Naive thymus-derived CD8-positive, alpha-beta T cell (primary cell): Measurements from ENCODE around the gene WDR88. TPM values are rescaled to one million over a fixed set of nuclear protein-coding genes. Genes with fewer than 3 reads are reported as not detected.

Source experiments
- ATAC-seq, 2 donors: fragments of 150-1000 bp; cut with Tn5 transposase in 1 of 2; sonication (Bioruptor Pico), chemical (Tn5 transposase) in 1 of 2; 1 replicate in 1 of 2; 2 replicates in 1 of 2; pipeline ENCODE4 v1.10.0; 2021; ENCODE audit warnings: mild to moderate bottlenecking in 2 of 2, moderate library complexity in 2 of 2
- POLR2A ChIA-PET: fragments of 350-600 bp; sonication (Branson Sonifier 250); formaldehyde crosslinking; loops from one replicate; lab custom pipeline; 2021; ENCODE audit warnings: antibody characterized with exemption; lab: Charles Lee
- DNase-seq, 10 donors: peaks; one replicate each; pipeline versions ENCODE4 v3.0.0 to v3.0.0-alpha.2; 2020 to 2022
- H3K27ac Mint-ChIP-seq, 10 donors: one replicate each; pipeline ENCODE4 v1.8.0; 2020 to 2022; ENCODE audit warnings: mild to moderate bottlenecking in 10 of 10, mixed read lengths in 10 of 10, moderate library complexity in 4 of 10, inconsistent platforms in 1 of 10
- H3K27me3 Mint-ChIP-seq, 5 donors: one replicate each; pipeline ENCODE4 v1.8.0; 2021 to 2022; ENCODE audit warnings: mixed read lengths in 5 of 5
- H3K36me3 Mint-ChIP-seq, 3 donors: one replicate each; pipeline ENCODE4 v1.8.0; 2020 to 2022; ENCODE audit warnings: mixed read lengths in 3 of 3, mild to moderate bottlenecking in 2 of 3, inconsistent platforms in 1 of 3
- H3K4me1 Mint-ChIP-seq, 4 donors: one replicate each; pipeline ENCODE4 v1.8.0; 2021 to 2022; ENCODE audit warnings: mixed read lengths in 4 of 4
- H3K4me3 Mint-ChIP-seq, 10 donors: one replicate each; pipeline ENCODE4 v1.8.0; 2020 to 2022; ENCODE audit warnings: mild to moderate bottlenecking in 10 of 10, mixed read lengths in 10 of 10, moderate library complexity in 6 of 10, inconsistent platforms in 1 of 10
- H3K9me3 Mint-ChIP-seq, 9 donors: one replicate each; pipeline ENCODE4 v1.8.0; 2020 to 2022; ENCODE audit warnings: mixed read lengths in 9 of 9, mild to moderate bottlenecking in 3 of 9, inconsistent platforms in 1 of 9, moderate library complexity in 1 of 9
- polyA plus RNA-seq, 3 donors: library from polyadenylated mRNA; unstranded; fragments of 300-500 nt; fragmentation: Illumina TruSeq; gene quantifications; one replicate each; pipeline ENCODE4 v1.2.3, GENCODE V29; 2021
- total RNA-seq, 8 experiments: library from RNA in 2 of 8; stranded (reverse) in 2 of 8; gene quantifications; one replicate each; pipeline ENCODE4 v1.2.3 and lab custom pipeline; 2021 to 2026

The WDR88 gene
- total and polyA plus RNA-seq, 5 experiments from 2014 or later, result 0.10 to 0.60 (median 0.20) TPM; not detected in 1

- no peak for DNase-seq
Observed at GRCh38 chr19:33194532-33194885, 62.6 kb downstream of the WDR88 start.

DNA sequence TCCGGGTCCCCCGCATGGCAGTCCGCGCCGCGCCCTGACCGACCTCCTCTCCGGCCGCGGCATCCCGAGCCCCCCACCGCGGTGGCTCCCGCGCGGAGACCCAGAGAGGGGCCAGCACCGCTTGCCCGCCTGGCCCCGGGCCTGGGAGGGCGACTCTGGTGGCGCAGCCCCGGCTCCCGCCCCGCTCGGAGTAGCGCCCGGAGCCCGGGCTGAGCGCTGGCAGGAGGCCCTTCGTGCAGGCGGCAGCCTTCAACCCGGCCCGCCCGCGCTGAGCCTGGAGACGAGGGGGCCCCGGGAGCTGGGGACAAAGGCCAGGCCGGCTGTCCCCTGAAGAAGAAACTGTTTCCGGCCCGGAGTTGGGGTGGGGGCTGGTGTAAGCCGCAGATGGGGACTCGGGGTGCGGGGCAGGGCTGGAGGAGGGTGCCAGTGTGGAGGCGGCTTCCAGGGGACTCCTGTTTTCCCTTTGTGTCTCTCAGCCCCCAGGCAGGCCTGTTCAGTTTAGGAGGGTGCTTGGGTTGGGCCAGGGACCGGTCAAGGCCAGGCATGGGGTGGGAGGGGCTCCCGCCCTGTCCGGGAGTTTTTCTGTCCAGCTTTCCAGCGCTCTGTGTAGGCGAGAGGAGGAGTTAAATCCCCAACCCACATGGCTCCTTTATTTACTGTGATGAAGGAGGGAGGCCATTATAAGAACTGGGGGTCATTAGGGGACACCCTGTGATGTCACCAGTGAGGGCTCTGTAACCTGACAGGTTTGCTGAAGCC is 63.2 kb downstream of the WDR88 start:
- Mint-ChIP-seq H3K27me3 (peaks cover 24 to 50% (median 34%) of the 10 kb centered on the region in 5 donors), H3K4me1 (peaks cover 0 to 6% (median 3%) of the 10 kb centered on the region in 4 donors), H3K27ac (peak overlapping the region in 1 of 10 donors; percentile 25), H3K9me3 (no peaks in the 10 kb centered on the region), H3K4me3 (peak overlapping the region in 9 of 10 donors; percentile 30 to 66 (median 38)), H3K36me3 (peaks cover 0 to 3% (median 0%) of the 10 kb centered on the region in 3 donors)
- ATAC-seq, result no peak
- POLR2A ChIA-PET, result interaction anchor here (2.5 kb wide), 1 partner anchor 18 kb away, joined by 8 read pairs; no protein-coding TSS in a partner anchor
- no peak for DNase-seq

More at GRCh38 chr19:33194532-33194885, 62.6 kb downstream of the WDR88 start:
- Mint-ChIP-seq H3K27me3 (peaks cover 24 to 51% (median 34%) of the 10 kb centered on the region in 5 donors), H3K36me3 (peaks cover 0 to 3% (median 0%) of the 10 kb centered on the region in 3 donors), H3K4me1 (peaks cover 0 to 6% (median 3%) of the 10 kb centered on the region in 4 donors), H3K9me3 (no peaks in the 10 kb centered on the region), H3K27ac (no peak overlapping the region), H3K4me3 (no peak overlapping the region)
- POLR2A ChIA-PET, result no interaction called here
- ATAC-seq, result no peak

- Mint-ChIP-seq H3K27me3 (peaks cover 24 to 45% (median 29%) of the 10 kb centered on the region in 5 donors), H3K4me1 (peaks cover 0 to 6% (median 3%) of the 10 kb centered on the region in 4 donors), H3K9me3 (no peaks in the 10 kb centered on the region), H3K27ac (no peak overlapping the region), H3K36me3 (peaks cover 0 to 3% (median 0%) of the 10 kb centered on the region in 3 donors), H3K4me3 (peak overlapping the region in 2 of 10 donors; percentile 30 to 38)
- no peak for DNase-seq
- ATAC-seq, result no peak
- POLR2A ChIA-PET, result interaction anchor here (2.5 kb wide), 1 partner anchor 19 kb away, joined by 8 read pairs; no protein-coding TSS in a partner anchor
Observed at GRCh38 chr19:33195645-33196347, 63.9 kb downstream of the WDR88 start.

DNA sequence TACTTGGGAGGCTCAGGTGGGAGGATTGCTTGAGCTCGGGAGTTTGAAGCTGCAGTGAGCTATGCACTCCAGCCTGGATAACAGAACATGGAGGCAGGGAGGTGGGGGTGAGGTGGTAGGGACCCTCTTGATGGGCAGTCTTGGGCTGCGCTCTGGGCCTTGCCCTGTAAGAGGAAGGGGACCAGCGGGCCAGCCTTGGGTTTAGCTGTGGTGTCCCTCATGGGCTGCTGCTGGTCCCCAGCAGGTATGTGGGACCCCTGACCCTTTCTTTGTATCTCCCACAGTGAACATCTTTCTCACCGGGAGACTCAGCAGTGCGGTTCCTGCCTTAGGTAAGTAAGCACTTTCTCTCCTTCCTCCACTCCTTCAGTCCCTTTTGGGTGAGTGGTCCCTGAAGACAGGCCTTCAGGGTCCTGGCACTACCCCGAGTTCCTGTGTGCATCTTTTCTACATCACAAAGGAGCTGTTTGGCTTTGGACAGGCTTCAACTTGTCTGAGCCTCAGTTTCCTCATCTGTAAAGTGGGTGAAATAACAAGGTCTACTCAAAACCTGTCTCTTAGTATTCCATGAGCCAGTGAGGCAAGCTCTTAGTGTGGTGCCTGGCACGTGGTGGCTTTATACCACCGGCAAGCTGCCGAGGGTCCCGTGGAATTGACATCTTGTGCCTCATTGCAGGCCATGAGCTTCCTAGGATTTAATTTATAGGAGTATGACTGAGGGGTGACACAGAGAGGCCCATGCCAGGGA is 64.7 kb downstream of the WDR88 start:
- Mint-ChIP-seq H3K27me3 (peaks cover 24 to 42% (median 28%) of the 10 kb centered on the region in 5 donors), H3K4me3 (peak overlapping the region in 5 of 10 donors; percentile 7 to 59 (median 54)), H3K36me3 (peaks cover 0 to 3% (median 0%) of the 10 kb centered on the region in 3 donors), H3K9me3 (no peaks in the 10 kb centered on the region), H3K4me1 (peaks cover 0 to 6% (median 3%) of the 10 kb centered on the region in 4 donors), H3K27ac (peak overlapping the region in 1 of 10 donors; percentile 52)
- ATAC-seq, result no peak
- no peak for DNase-seq
- POLR2A ChIA-PET, result interaction anchor here (0.6 to 2.5 kb wide), 2 partner anchors 12 to 20 kb away, joined by 3 to 8 read pairs; no protein-coding TSS in a partner anchor

DNA sequence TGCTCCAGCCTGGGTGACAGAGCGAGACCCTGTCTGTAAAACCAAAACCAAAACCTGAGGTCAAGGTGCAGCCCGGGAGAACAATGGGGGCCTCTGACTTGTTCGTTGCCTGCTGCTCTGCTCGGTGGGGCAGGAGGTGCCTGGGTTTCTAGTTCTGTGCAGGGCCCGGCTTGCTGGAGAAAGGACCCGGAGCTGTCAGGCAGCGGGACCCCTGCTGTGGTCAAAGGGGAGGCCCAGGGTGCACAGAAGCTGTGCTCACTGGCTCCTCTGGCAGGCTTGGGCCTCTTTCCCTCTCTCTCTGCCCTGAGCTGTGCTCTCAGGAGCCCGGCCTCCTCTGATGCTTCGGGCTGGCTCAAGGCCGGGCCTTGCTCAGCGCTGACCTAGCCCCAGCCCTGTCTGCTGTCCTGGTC is 65.7 kb downstream of the WDR88 start:
- POLR2A ChIA-PET, result no interaction called here
- DNase-seq, result no peak
- no peak overlapping the region for H3K4me3 Mint-ChIP-seq
- H3K27ac Mint-ChIP-seq, result no peak overlapping the region
- no peaks in the 10 kb centered on the region for H3K36me3 Mint-ChIP-seq
- H3K9me3 Mint-ChIP-seq, result no peaks in the 10 kb centered on the region
- H3K27me3 Mint-ChIP-seq, result peaks cover 15 to 33% (median 19%) of the 10 kb centered on the region in 5 donors
- H3K4me1 Mint-ChIP-seq, result peaks cover 0 to 6% (median 3%) of the 10 kb centered on the region in 4 donors
- no peak for ATAC-seq

DNA sequence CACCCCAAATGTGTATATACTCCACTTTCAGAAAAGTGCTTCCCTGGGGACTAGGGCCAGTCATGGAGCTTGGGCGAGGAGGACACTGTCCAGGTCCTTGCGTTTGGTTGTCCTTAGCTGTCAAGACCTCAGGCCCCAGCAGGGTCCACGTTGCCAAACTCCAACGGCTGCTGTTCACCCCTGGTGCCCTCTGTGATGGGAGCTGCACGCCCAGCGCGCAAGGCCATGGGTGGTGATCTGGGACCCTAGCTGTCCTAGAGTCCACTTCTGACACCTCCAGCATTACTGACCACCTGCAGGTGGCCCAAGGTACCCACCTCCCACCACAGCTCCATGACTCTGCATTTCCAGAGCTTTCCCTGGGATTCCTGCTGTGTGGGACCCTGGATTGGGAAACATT is 66.3 kb downstream of the WDR88 start:
- no peaks in the 10 kb centered on the region for H3K36me3 Mint-ChIP-seq
- DNase-seq, result no peak
- H3K4me3 Mint-ChIP-seq, result no peak overlapping the region
- no peak for ATAC-seq
- H3K9me3 Mint-ChIP-seq, result no peaks in the 10 kb centered on the region
- peaks cover 0 to 6% (median 4%) of the 10 kb centered on the region in 4 donors for H3K4me1 Mint-ChIP-seq
- POLR2A ChIA-PET, result no interaction called here
- H3K27ac Mint-ChIP-seq, result no peak overlapping the region
- H3K27me3 Mint-ChIP-seq, result peaks cover 10 to 28% (median 14%) of the 10 kb centered on the region in 5 donors

GRCh38 chr19:33199441-33200265 is 67.7 kb downstream of the WDR88 start:
- DNase-seq (no peak), ATAC-seq (no peak)
- no peaks in the 10 kb centered on the region for H3K36me3 Mint-ChIP-seq
- no peak overlapping the region for H3K4me3 Mint-ChIP-seq
- POLR2A ChIA-PET, result no interaction called here
- H3K4me1 Mint-ChIP-seq, result peaks cover 0 to 2% (median under 1%) of the 10 kb centered on the region in 4 donors
- no peak overlapping the region for H3K27ac Mint-ChIP-seq
- peaks cover 5 to 21% (median 9%) of the 10 kb centered on the region in 5 donors for H3K27me3 Mint-ChIP-seq
- no peaks in the 10 kb centered on the region for H3K9me3 Mint-ChIP-seq

DNA sequence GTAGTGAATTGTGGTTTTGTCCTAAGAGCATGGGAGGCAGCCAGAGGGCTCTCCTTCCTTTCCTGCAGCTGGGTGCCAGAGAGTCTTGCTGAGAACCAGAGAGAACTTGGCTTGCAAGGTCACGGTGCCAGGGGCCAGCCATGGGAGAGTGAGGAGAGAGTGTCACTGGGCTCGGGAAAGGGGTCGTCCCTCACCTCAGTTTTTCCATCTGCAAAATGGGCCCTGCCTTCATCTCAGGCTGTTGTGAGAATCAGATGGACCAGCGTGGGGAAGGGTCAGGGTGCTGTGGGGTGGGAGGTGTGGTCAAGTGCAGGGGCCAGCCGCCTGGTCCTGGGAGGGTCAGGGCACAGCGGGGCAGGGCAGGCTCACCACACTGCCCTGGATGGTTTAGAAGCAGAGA is 69.6 kb downstream of the WDR88 start:
- no peak overlapping the region for H3K4me3 Mint-ChIP-seq
- H3K27me3 Mint-ChIP-seq, result peaks cover 5 to 9% (median 8%) of the 10 kb centered on the region in 5 donors
- H3K9me3 Mint-ChIP-seq, result no peaks in the 10 kb centered on the region
- POLR2A ChIA-PET, result no interaction called here
- no peak overlapping the region for H3K27ac Mint-ChIP-seq
- ATAC-seq, result no peak
- DNase-seq, result no peak
- no peaks in the 10 kb centered on the region for H3K36me3 Mint-ChIP-seq
- H3K4me1 Mint-ChIP-seq, result peaks cover 0 to 2% (median 0%) of the 10 kb centered on the region in 4 donors

DNA sequence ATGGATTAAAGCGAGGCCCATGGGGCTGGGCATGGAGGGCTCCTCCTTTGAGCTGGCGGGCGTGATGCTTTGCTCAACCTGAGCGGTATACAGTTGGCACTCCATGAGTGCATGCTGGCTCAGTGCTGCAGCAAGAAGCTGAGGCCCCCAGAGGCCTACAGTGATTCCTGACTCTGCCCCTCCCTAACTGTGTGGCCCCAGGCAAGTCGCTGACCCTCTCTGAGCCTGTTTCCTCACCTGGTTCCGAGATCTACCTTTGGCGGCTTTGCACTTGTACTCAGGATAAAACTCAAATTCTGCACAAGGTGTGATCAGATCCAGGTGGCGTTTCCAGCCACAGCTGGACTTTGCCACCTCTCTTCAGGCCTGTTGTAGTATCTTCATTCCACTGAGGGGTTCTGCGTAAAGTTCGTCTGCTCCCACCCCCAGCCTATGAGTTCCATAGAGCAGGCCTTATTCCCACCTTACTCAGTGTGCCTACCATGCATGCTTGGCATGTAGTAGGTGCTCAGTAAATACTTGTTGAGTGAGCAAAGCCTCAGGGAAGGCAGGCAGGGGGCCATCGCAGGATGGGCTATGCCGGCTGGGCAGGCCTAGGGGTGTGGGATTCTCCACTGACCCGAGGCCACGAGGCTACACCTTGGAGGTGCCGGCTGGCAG is 70.1 kb downstream of the WDR88 start:
- Mint-ChIP-seq H3K4me3 (no peak overlapping the region), H3K27ac (no peak overlapping the region), H3K36me3 (no peaks in the 10 kb centered on the region), H3K9me3 (no peaks in the 10 kb centered on the region), H3K27me3 (peaks cover under 1 to 6% (median 4%) of the 10 kb centered on the region in 5 donors), H3K4me1 (peaks cover 0 to 2% (median 0%) of the 10 kb centered on the region in 4 donors)
- ATAC-seq (no peak), DNase-seq (no peak)
- POLR2A ChIA-PET, result no interaction called here

DNA sequence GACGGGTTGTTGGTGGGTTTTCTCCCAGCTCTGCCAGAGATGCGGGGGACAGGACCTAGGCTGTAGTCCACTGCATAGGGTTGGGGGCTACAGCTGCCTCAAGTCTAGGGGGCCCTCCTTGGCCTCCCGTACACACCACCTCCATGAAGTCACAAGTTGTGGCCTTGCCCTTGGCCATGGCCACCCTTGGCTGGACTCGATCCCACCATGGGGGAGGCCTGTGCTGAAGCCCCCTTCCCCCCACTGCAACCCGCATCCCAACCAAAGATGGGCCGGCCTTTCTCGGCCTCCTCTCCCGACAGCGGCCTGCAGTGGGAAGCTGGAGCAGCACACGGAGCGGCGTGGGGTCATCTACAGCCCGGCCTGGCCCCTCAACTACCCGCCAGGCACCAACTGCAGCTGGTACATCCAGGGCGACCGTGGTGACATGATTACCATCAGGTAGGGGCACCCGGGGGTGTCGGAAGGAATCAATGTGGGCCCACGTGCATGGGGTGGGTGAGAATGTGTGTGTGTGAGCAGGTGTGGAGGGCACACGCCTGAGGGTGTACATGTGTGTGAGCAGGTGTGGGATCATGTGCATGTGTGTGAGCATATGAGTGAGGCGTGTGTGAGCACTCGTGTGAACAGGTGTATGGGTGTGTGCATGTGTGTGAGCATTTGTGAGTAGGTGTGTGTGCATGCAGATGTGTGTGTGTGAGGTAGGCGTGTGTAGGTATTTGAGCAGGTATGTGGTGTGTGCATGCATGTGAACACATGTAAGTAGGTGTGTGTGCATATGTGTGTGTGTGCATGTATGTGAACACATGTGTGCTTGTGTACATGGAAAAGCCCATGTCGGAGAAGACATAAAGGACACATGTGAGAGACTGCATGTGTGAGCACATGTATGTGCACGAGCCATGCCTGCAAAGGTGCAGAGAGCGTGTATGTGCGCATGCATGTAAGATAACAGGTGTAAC is 70.9 kb downstream of the WDR88 start:
- Mint-ChIP-seq H3K4me1 (peaks cover 0 to 2% (median 0%) of the 10 kb centered on the region in 4 donors), H3K9me3 (no peaks in the 10 kb centered on the region), H3K27me3 (peaks cover 0 to 5% (median 0%) of the 10 kb centered on the region in 5 donors), H3K27ac (peak overlapping the region in 1 of 10 donors; percentile 49), H3K4me3 (no peak overlapping the region), H3K36me3 (no peaks in the 10 kb centered on the region)
- DNase-seq (no peak), ATAC-seq (no peak)
- POLR2A ChIA-PET, result no interaction called here
